ENCODE measurements around the gene CDIP1. TPM values are rescaled to one million over a fixed set of nuclear protein-coding genes. Genes with fewer than 3 reads are reported as not detected.

Gene CDIP1
- total and polyA plus RNA-seq, 2 of the 8 experiments (the other 6 are each of a cell fraction or from before 2014, with no cell fraction given): 56.6 to 76.3 TPM

GRCh38 chr16:4501071-4501478, 37.5 kb downstream of the CDIP1 start:
- H3K4me3 ChIP-seq (ENCODE audit: extremely low read depth in 1 of 4, insufficient read depth in 2 of 4, low read depth in 3 of 4, low read length in 4 of 4): no peak overlapping the region
- DNase-seq (ENCODE audit: low read depth in 1 of 2, low spot score in 2 of 2) (no peak), FAIRE-seq (no peak)
- WGBS, 2 experiments (ENCODE audit: extremely low coverage in 1 of 2, insufficient coverage in 1 of 2, insufficient read length in 1 of 2, insufficient replicate concordance in 2 of 2, low coverage in 1 of 2, low lambda C conversion rate in 2 of 2, missing lambda C conversion rate in 1 of 2): 86% methylated on average over 5 of the region's 5 CpGs; no CpG with 5 or more reads in 1 of the 2 experiments
- no peaks in the 10 kb centered on the region for H3K9me3 ChIP-seq (ENCODE audit: insufficient read depth in 2 of 2, low read depth in 1 of 2, low read length in 1 of 2)
- no peaks in the 10 kb centered on the region; a peak in 1 of 7 replicates for H3K4me1 ChIP-seq (replicated peaks in 1 of 4; ENCODE audit: control insufficient read depth in 3 of 4, insufficient read depth in 4 of 4, low read length in 3 of 4)
- no peak overlapping the region for H4K5ac ChIP-seq (ENCODE audit: insufficient read length, low read depth, low read length)
- no peak overlapping the region for H3K14ac ChIP-seq (ENCODE audit: insufficient read length)
- H3K79me2 ChIP-seq (ENCODE audit: control insufficient read depth in 1 of 2, insufficient read depth in 2 of 2, low read length in 2 of 2): no peaks in the 10 kb centered on the region; a peak in 1 of 4 replicates
- H4K8ac ChIP-seq (ENCODE audit: extremely low read depth, insufficient read depth, low read length): no peak overlapping the region
- H2AK5ac ChIP-seq (ENCODE audit: low read depth, low read length): no peak overlapping the region
- no peak for TF ChIP-seq CBX8 (IDR thresholded peaks at IDR 0.05; ENCODE audit: borderline replicate concordance, low read depth, low read length)
- no peak for TF ChIP-seq SP4 (IDR thresholded peaks at IDR 0.05; ENCODE audit: low read length)
- TF ChIP-seq POLR2AphosphoS5 (IDR thresholded peaks at IDR 0.05; ENCODE audit: low read depth, low read length): no peak
- no peak for TF ChIP-seq ZNF274 (IDR thresholded peaks at IDR 0.05; ENCODE audit: borderline replicate concordance, extremely low read depth, low read length)
- TF ChIP-seq MAFK (IDR thresholded peaks at IDR 0.05; ENCODE audit: low read depth, low read length): no peak
- TF ChIP-seq SP1 (IDR thresholded peaks at IDR 0.05; ENCODE audit: low read depth, low read length): no peak
- no peak for TF ChIP-seq POLR2A (IDR thresholded peaks at IDR 0.05; ENCODE audit: control extremely low read depth in 1 of 2, low read depth in 2 of 2, low read length in 2 of 2)
- TF ChIP-seq EP300 (IDR thresholded peaks at IDR 0.05; ENCODE audit: borderline replicate concordance in 1 of 2, low read depth in 2 of 2, low read length in 2 of 2): no peak
- no peak overlapping the region for H2BK15ac ChIP-seq (ENCODE audit: low read length)
- no peaks in the 10 kb centered on the region for H3K23me2 ChIP-seq (ENCODE audit: low read depth, low read length)
- H2AFZ ChIP-seq (ENCODE audit: low read length): no peak overlapping the region
- no peak overlapping the region for H2BK120ac ChIP-seq (replicated peaks; ENCODE audit: low read depth, low read length)
- H3K4me2 ChIP-seq (ENCODE audit: insufficient read depth in 1 of 2, low read depth in 2 of 2, low read length in 2 of 2): no peak overlapping the region
- H3K56ac ChIP-seq (replicated peaks; ENCODE audit: insufficient read length, low read depth, low read length): no peak overlapping the region
- no peak overlapping the region for H2BK12ac ChIP-seq (ENCODE audit: low read depth, low read length)
- H4K20me1 ChIP-seq (replicated peaks in 1 of 2; ENCODE audit: control insufficient read depth in 1 of 2, insufficient read depth in 2 of 2, low read length in 2 of 2): no peaks in the 10 kb centered on the region
- ChIA-PET POLR2A (ENCODE audit: partially characterized antibody) (interaction anchor here (0.7 to 2.3 kb wide), 9 partner anchors 11 to 1769 kb away, joined by 3 to 8 read pairs (median 3); partner anchors contain the start of gene HMOX2), CTCF (ENCODE audit: partially characterized antibody) (interaction anchor here (0.8 to 35.4 kb wide), 12 partner anchors 11 to 182 kb away, joined by 3 to 968 read pairs (median 6); partner anchors contain the start of genes C16orf96 and CDIP1)
- no peak overlapping the region for H3K4ac ChIP-seq (replicated peaks; ENCODE audit: insufficient read length, low read depth, low read length)
- no peak overlapping the region for H2BK20ac ChIP-seq (ENCODE audit: low read length)
- H4K91ac ChIP-seq (replicated peaks; ENCODE audit: insufficient read length, low read length): no peak overlapping the region
- H3K79me1 ChIP-seq (ENCODE audit: low read depth, low read length): no peaks in the 10 kb centered on the region; the same call in 1 of the 2 replicates
- H3K9ac ChIP-seq (replicated peaks in 1 of 4; ENCODE audit: extremely low read depth in 1 of 4, low read depth in 3 of 4, low read length in 3 of 4): no peak overlapping the region
- H2BK5ac ChIP-seq (ENCODE audit: low read depth, low read length): no peak overlapping the region
- H3K18ac ChIP-seq (ENCODE audit: extremely low read depth, low read length): no peak overlapping the region
- H3K23ac ChIP-seq (ENCODE audit: insufficient read length): no peak overlapping the region
- no peaks in the 10 kb centered on the region for H3K27me3 ChIP-seq (replicated peaks in 1 of 4; ENCODE audit: control insufficient read depth in 3 of 4, extremely low read depth in 1 of 4, insufficient read depth in 3 of 4, low read length in 3 of 4)
- no peaks in the 10 kb centered on the region; a peak in 1 of 8 replicates for H3K36me3 ChIP-seq (ENCODE audit: control insufficient read depth in 2 of 4, insufficient read depth in 4 of 4, low read length in 3 of 4)
- H3K27ac ChIP-seq (ENCODE audit: low read depth, low read length): no peak overlapping the region

Data from H1 (cell line).